Caco-2 (cell line): ENCODE measurements around the gene ST8SIA6. TPM values are rescaled to one million over a fixed set of nuclear protein-coding genes. Genes with fewer than 3 reads are reported as not detected.

Source experiments
- BruUV-seq: library from RNA; stranded (reverse); fragments of 400-500 nt; replicated peaks from 2 replicates; lab custom pipeline; 2021; lab: Mats Ljungman, UMichigan
- CTCF ChIA-PET: fragments of 300-600 bp; sonication (Branson Sonifier 250); formaldehyde crosslinking; loops from one replicate; lab custom pipeline; 2022; ENCODE audit warnings: antibody characterized with exemption; lab: Charles Lee
- POLR2A ChIA-PET: fragments of 300-600 bp; sonication (Branson Sonifier 250); formaldehyde crosslinking; loops from one replicate; lab custom pipeline; 2022; ENCODE audit warnings: antibody characterized with exemption; lab: Charles Lee
- DNase-seq, 2 experiments: peaks; one replicate each; pipeline versions ENCODE4 v3.0.0 to v3.0.0-alpha.2; 2020 to 2022
- H3K27me3 ChIP-seq: replicated peaks from 2 replicates; pipeline ENCODE4 v1.6.0; 2011; ENCODE audit warnings: low read length; ENCODE audit not compliant: control insufficient read depth, insufficient read depth
- H3K36me3 ChIP-seq: 2 replicates; pipeline ENCODE4 v1.5.1; 2011; ENCODE audit warnings: low read length; ENCODE audit not compliant: control insufficient read depth, insufficient read depth
- H3K4me1 ChIP-seq: fragments of 250-450 bp; sonication (Bioruptor Pico); 2 replicates; pipeline ENCODE4 v1.5.1; 2020; ENCODE audit warnings: mild to moderate bottlenecking
- H3K4me3 ChIP-seq: 2 replicates; pipeline ENCODE4 v1.5.1; 2011; ENCODE audit warnings: low read depth, mild to moderate bottlenecking, control low read depth, low read length
- H3K9me3 ChIP-seq: fragments of 250-450 bp; sonication (Bioruptor Pico); 2 replicates; pipeline ENCODE4 v1.5.1; 2020; ENCODE audit warnings: mild to moderate bottlenecking, moderate library complexity
- H3K27ac Mint-ChIP-seq: one replicate; pipeline ENCODE4 v1.8.0; 2022; ENCODE audit warnings: mixed read lengths; ENCODE audit not compliant: unreplicated experiment
- H3K27me3 Mint-ChIP-seq: one replicate; pipeline ENCODE4 v1.8.0; 2022; ENCODE audit warnings: mixed read lengths; ENCODE audit not compliant: insufficient read depth, unreplicated experiment
- H3K36me3 Mint-ChIP-seq: one replicate; pipeline ENCODE4 v1.8.0; 2022; ENCODE audit warnings: mild to moderate bottlenecking, mixed read lengths; ENCODE audit not compliant: insufficient read depth, unreplicated experiment
- H3K4me1 Mint-ChIP-seq: one replicate; pipeline ENCODE4 v1.8.0; 2022; ENCODE audit warnings: low read depth, mixed read lengths; ENCODE audit not compliant: unreplicated experiment
- H3K4me3 Mint-ChIP-seq: one replicate; pipeline ENCODE4 v1.8.0; 2022; ENCODE audit warnings: mild to moderate bottlenecking, moderate library complexity, mixed read lengths; ENCODE audit not compliant: unreplicated experiment
- H3K9me3 Mint-ChIP-seq: one replicate; pipeline ENCODE4 v1.8.0; 2022; ENCODE audit warnings: mixed read lengths; ENCODE audit not compliant: unreplicated experiment
- intact Hi-C: fragments of 100-400 bp; cut with micrococcal nuclease; formaldehyde crosslinking; loops from one replicate; pipeline ENCODE4 v1.10.0; 2022; ENCODE audit not compliant: unreplicated experiment
- total RNA-seq: library from RNA; stranded (reverse); gene quantifications from 2 replicates; pipeline ENCODE4 v1.2.3, GENCODE V29; 2022
- TF ChIP-seq, protein P1 (sequence below), 2 experiments: fragments of 200-600 bp in 1 of 2; IDR thresholded peaks; 1 replicate in 1 of 2; 2 replicates in 1 of 2; pipeline versions ENCODE4 v1.5.1 to v1.8.0; 2011 to 2022; ENCODE audit warnings: antibody characterized with exemption in 1 of 2, control low read depth in 1 of 2, inconsistent platforms in 1 of 2, low read depth in 1 of 2, low read length in 1 of 2, mild to moderate bottlenecking in 1 of 2, moderate library complexity in 1 of 2; ENCODE audit not compliant: insufficient read depth in 1 of 2, severe bottlenecking in 1 of 2, unreplicated experiment in 1 of 2

ST8SIA6 gene
- total RNA-seq, 1 experiment from 2014 or later: 0.16 TPM

DNA sequence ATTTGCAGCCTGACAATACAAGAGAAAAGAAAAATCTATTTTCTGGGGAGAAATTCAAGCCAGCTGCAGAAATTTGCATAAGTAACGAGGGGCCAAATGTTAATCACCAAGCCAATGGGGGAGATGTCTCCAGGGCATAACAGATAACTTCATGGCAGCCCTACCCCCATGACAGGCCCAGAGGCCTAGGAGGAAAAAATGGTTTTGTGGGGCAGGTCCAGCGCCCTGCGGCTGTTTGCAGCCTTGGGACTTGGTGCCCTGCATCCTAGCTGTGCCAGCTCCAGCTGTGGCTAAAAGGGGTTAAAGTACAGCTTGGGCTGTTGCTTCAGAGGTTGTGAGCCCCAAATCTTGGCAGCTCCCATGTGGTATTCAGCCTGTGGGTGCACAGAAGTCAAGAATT is 172.1 kb downstream of the ST8SIA6 start:
- ChIA-PET POLR2A (no interaction called here), CTCF (no interaction called here)
- no peak overlapping the region for H3K4me3 ChIP-seq
- Mint-ChIP-seq H3K4me3 (no peak overlapping the region), H3K36me3 (no peaks in the 10 kb centered on the region), H3K27ac (no peak overlapping the region), H3K9me3 (peaks cover 51% of the 10 kb centered on the region), H3K4me1 (no peaks in the 10 kb centered on the region), H3K27me3 (peaks cover 3% of the 10 kb centered on the region)
- TF ChIP-seq, protein P1, sequence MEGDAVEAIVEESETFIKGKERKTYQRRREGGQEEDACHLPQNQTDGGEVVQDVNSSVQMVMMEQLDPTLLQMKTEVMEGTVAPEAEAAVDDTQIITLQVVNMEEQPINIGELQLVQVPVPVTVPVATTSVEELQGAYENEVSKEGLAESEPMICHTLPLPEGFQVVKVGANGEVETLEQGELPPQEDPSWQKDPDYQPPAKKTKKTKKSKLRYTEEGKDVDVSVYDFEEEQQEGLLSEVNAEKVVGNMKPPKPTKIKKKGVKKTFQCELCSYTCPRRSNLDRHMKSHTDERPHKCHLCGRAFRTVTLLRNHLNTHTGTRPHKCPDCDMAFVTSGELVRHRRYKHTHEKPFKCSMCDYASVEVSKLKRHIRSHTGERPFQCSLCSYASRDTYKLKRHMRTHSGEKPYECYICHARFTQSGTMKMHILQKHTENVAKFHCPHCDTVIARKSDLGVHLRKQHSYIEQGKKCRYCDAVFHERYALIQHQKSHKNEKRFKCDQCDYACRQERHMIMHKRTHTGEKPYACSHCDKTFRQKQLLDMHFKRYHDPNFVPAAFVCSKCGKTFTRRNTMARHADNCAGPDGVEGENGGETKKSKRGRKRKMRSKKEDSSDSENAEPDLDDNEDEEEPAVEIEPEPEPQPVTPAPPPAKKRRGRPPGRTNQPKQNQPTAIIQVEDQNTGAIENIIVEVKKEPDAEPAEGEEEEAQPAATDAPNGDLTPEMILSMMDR (IDR thresholded peaks at IDR 0.05; ENCODE audit: insufficient read depth in 1 of 2, low read depth in 1 of 2, low read length in 1 of 2, severe bottlenecking in 1 of 2, unreplicated experiment in 1 of 2): no peak
- peaks cover 22% of the 10 kb centered on the region for H3K9me3 ChIP-seq
- H3K27me3 ChIP-seq: no peaks in the 10 kb centered on the region
- H3K36me3 ChIP-seq: no peaks in the 10 kb centered on the region
- no peaks in the 10 kb centered on the region for H3K4me1 ChIP-seq
- DNase-seq: no peak
- intact Hi-C loops: no loop called here
- no TSS peak for BruUV-seq

DNA sequence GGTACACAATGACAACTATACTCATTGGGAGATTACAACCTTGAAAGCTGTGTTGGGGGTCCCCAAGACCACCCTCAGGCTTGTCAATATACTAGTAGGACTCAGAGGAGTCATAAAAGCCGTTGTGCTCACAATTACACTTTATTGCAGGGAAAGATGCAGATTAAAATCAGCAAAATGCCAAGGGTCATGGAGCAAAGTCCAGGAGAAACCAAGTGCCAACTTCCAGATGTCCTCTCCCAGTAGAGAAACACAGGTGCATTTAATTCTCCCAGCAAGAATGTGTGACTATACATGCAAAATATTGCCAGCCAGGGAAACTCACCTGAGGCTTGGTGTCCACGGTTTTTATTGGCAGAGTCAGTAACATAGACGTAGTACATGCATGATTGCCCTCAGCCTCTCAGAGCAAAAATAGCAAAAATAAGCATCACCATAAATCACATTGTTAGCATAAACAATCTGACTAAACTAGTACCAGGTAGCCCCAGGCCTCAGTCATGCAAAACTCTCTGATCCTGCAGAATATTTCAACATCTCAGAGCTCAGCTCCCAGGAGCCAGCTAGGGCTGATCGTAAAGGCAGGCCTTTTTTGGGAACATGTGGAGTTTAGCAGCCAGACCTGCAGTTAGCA is 175.7 kb downstream of the ST8SIA6 start:
- no peak overlapping the region for H3K4me3 ChIP-seq
- BruUV-seq: no TSS peak
- CTCF ChIA-PET: no interaction called here
- H3K4me1 ChIP-seq: no peaks in the 10 kb centered on the region
- Mint-ChIP-seq H3K36me3 (no peaks in the 10 kb centered on the region), H3K4me3 (no peak overlapping the region), H3K27ac (no peak overlapping the region), H3K4me1 (peaks cover 4% of the 10 kb centered on the region), H3K27me3 (peaks cover 2% of the 10 kb centered on the region), H3K9me3 (peaks cover 79% of the 10 kb centered on the region)
- POLR2A ChIA-PET: no interaction called here
- peaks cover 37% of the 10 kb centered on the region for H3K9me3 ChIP-seq
- H3K36me3 ChIP-seq: no peaks in the 10 kb centered on the region
- intact Hi-C loops: no loop called here
- TF ChIP-seq, protein P1 (IDR thresholded peaks at IDR 0.05; ENCODE audit: insufficient read depth in 1 of 2, low read depth in 1 of 2, low read length in 1 of 2, severe bottlenecking in 1 of 2, unreplicated experiment in 1 of 2): no peak
- no peak for DNase-seq
- no peaks in the 10 kb centered on the region for H3K27me3 ChIP-seq

DNA sequence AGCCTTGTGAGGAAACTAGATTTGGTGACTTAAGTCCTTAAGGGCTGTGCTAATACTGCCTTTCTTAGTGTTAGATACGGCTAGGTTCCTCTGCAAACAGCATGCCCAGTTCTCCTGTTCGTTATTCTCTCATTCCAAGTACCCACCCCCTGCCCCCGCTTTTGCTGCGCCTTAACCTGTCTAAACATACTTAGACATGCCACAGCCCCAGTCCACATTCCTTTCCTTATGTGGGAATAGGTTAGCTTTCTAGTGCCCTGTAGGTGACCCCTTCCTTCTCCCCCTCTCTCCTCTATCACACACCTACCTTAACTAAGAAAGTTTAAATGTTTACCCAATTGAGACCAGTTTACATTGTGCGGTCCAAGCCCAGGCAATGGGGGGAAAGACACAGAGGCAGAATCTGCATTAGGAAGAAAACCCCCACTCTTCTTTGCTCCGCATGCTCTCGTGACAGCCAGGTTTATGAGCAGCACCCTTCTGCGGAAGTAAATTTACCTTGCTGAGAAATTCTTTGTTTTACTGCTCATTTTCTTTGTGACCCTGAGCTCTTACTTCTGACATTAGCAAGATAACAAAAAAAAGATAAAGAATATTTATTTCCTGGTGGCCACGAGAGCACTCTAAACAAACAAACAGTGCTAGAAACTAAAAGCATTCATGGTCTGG is 177.5 kb downstream of the ST8SIA6 start:
- Mint-ChIP-seq H3K27me3 (no peaks in the 10 kb centered on the region), H3K4me3 (no peak overlapping the region), H3K9me3 (peaks cover 72% of the 10 kb centered on the region), H3K27ac (no peak overlapping the region), H3K36me3 (no peaks in the 10 kb centered on the region), H3K4me1 (peaks cover 4% of the 10 kb centered on the region)
- Histone ChIP-seq H3K9me3 (peaks cover 27% of the 10 kb centered on the region), H3K4me1 (no peaks in the 10 kb centered on the region), H3K4me3 (no peak overlapping the region), H3K36me3 (no peaks in the 10 kb centered on the region), H3K27me3 (no peaks in the 10 kb centered on the region)
- DNase-seq: no peak
- ChIA-PET CTCF (no interaction called here), POLR2A (no interaction called here)
- intact Hi-C loops: no loop called here
- BruUV-seq: no TSS peak
- TF ChIP-seq, protein P1 (IDR thresholded peaks at IDR 0.05; ENCODE audit: insufficient read depth in 1 of 2, low read depth in 1 of 2, low read length in 1 of 2, severe bottlenecking in 1 of 2, unreplicated experiment in 1 of 2): no peak
